Measurements from ENCODE around the gene MB21D2. TPM values are rescaled to one million over a fixed set of nuclear protein-coding genes. Genes with fewer than 3 reads are reported as not detected.

MB21D2 gene
- total RNA-seq, 1 experiment from 2014 or later: 26.0 TPM

GRCh38 chr3:192858849-192859585, 58.6 kb downstream of the MB21D2 start:
- intact Hi-C loops (cut with micrococcal nuclease): no loop called here
- H3K9me3 ChIP-seq (ENCODE audit: low read length): no peaks in the 10 kb centered on the region
- H2AFZ ChIP-seq (ENCODE audit: low read length): no peak overlapping the region
- H3F3A ChIP-seq (ENCODE audit: low read length, unreplicated experiment): no peaks in the 10 kb centered on the region
- peaks cover 10% of the 10 kb centered on the region; the same call in 1 of the 2 replicates for H3K36me3 ChIP-seq (ENCODE audit: low read depth, low read length)
- H3K4me2 ChIP-seq (ENCODE audit: low read length): no peak overlapping the region
- no peaks in the 10 kb centered on the region for H3K9me2 ChIP-seq (replicated peaks; ENCODE audit: low read length)
- H3K9ac ChIP-seq (ENCODE audit: low read length): no peak overlapping the region
- H3K79me2 ChIP-seq (ENCODE audit: low read length): peaks cover 98% of the 10 kb centered on the region
- POLR2A ChIA-PET (ENCODE audit: unreplicated experiment): no interaction called here
- ATAC-seq (no peak), DNase-seq (no peak)
- no peaks in the 10 kb centered on the region for H3K27me3 ChIP-seq (ENCODE audit: low read length)
- H3K4me1 ChIP-seq (ENCODE audit: insufficient read depth, low read length): 0 out of 2 replicates have a peak, but pooled peaks cover 4% of the 10 kb centered on the region
- H3K4me3 ChIP-seq (ENCODE audit: low read length): no peak overlapping the region
- BruUV-seq (replicated peaks): no TSS peak
- H3K27ac ChIP-seq (ENCODE audit: low read length): no peak overlapping the region
- TF ChIP-seq EZH2phosphoT487 (IDR thresholded peaks at IDR 0.05; ENCODE audit: borderline replicate concordance, low read length) (no peak), CTCF (conservative IDR thresholded peaks at IDR 0.05; ENCODE audit: low read depth, low read length) (no peak), EZH2 (IDR thresholded peaks at IDR 0.05; ENCODE audit: low read length, unreplicated experiment) (no peak)
- H4K20me1 ChIP-seq (ENCODE audit: low read length): peaks cover 15% of the 10 kb centered on the region
- CTCF ChIA-PET: no interaction called here

- H3K27me3 ChIP-seq (ENCODE audit: low read length): no peaks in the 10 kb centered on the region
- ATAC-seq (no peak), DNase-seq (no peak)
- TF ChIP-seq CTCF (conservative IDR thresholded peaks at IDR 0.05; ENCODE audit: low read depth, low read length) (no peak), EZH2phosphoT487 (IDR thresholded peaks at IDR 0.05; ENCODE audit: borderline replicate concordance, low read length) (no peak), EZH2 (IDR thresholded peaks at IDR 0.05; ENCODE audit: low read length, unreplicated experiment) (no peak)
- H3K4me3 ChIP-seq (ENCODE audit: low read length): no peak overlapping the region
- no peak overlapping the region for H3K9ac ChIP-seq (ENCODE audit: low read length)
- H2AFZ ChIP-seq (ENCODE audit: low read length): no peak overlapping the region
- BruUV-seq (replicated peaks): no TSS peak
- no peaks in the 10 kb centered on the region for H3K9me3 ChIP-seq (ENCODE audit: low read length)
- H3F3A ChIP-seq (ENCODE audit: low read length, unreplicated experiment): peaks cover 4% of the 10 kb centered on the region
- no peak overlapping the region for H3K27ac ChIP-seq (ENCODE audit: low read length)
- intact Hi-C loops (cut with micrococcal nuclease): no loop called here
- peaks cover 98% of the 10 kb centered on the region for H3K79me2 ChIP-seq (ENCODE audit: low read length)
- peaks cover 24% of the 10 kb centered on the region for H4K20me1 ChIP-seq (ENCODE audit: low read length)
- ChIA-PET POLR2A (ENCODE audit: unreplicated experiment) (no interaction called here), CTCF (no interaction called here)
- peaks cover 10% of the 10 kb centered on the region; the same call in 1 of the 2 replicates for H3K36me3 ChIP-seq (ENCODE audit: low read depth, low read length)
- H3K4me2 ChIP-seq (ENCODE audit: low read length): no peak overlapping the region
- H3K4me1 ChIP-seq (ENCODE audit: insufficient read depth, low read length): peaks cover 15% of the 10 kb centered on the region
- no peaks in the 10 kb centered on the region for H3K9me2 ChIP-seq (replicated peaks; ENCODE audit: low read length)
These were observed 60.4 kb downstream of the MB21D2 start for GRCh38 chr3:192857260-192857661.

DNA sequence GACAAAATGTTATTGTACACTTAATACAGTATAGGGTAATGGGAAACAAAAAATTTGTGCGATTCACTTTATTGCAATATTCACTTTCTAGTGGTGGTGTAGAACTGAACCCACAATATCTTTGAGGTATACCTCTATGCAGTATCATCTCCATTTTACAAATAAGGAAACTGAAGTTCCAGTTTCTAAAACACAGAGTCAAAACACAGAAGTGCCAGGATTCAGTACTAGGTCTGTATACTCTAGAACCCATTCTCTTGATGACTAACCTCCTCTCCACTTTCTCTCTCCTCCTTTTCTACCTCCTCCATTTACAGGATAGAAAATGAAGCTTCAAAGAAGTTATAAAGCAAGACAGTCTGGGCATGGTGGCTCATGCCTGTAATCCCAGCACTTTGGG, 62.2 kb downstream of the MB21D2 start:
- Histone ChIP-seq H3F3A (ENCODE audit: low read length, unreplicated experiment) (peaks cover 7% of the 10 kb centered on the region), H3K4me1 (ENCODE audit: insufficient read depth, low read length) (peaks cover 29% of the 10 kb centered on the region), H3K27me3 (ENCODE audit: low read length) (no peaks in the 10 kb centered on the region), H3K9me3 (ENCODE audit: low read length) (no peaks in the 10 kb centered on the region), H3K9ac (ENCODE audit: low read length) (no peak overlapping the region), H3K79me2 (ENCODE audit: low read length) (peaks cover 90% of the 10 kb centered on the region), H3K36me3 (ENCODE audit: low read depth, low read length) (peaks cover 10% of the 10 kb centered on the region; the same call in 1 of the 2 replicates), H3K27ac (ENCODE audit: low read length) (no peak overlapping the region), H3K4me3 (ENCODE audit: low read length) (no peak overlapping the region), H4K20me1 (ENCODE audit: low read length) (peaks cover 24% of the 10 kb centered on the region), H3K4me2 (ENCODE audit: low read length) (no peak overlapping the region), H2AFZ (ENCODE audit: low read length) (no peak overlapping the region), H3K9me2 (replicated peaks; ENCODE audit: low read length) (no peaks in the 10 kb centered on the region)
- ATAC-seq (no peak), DNase-seq (no peak)
- intact Hi-C loops (cut with micrococcal nuclease): no loop called here
- TF ChIP-seq EZH2 (IDR thresholded peaks at IDR 0.05; ENCODE audit: low read length, unreplicated experiment) (no peak), EZH2phosphoT487 (IDR thresholded peaks at IDR 0.05; ENCODE audit: borderline replicate concordance, low read length) (no peak), CTCF (conservative IDR thresholded peaks at IDR 0.05; ENCODE audit: low read depth, low read length) (no peak)
- ChIA-PET CTCF (no interaction called here), POLR2A (ENCODE audit: unreplicated experiment) (no interaction called here)
- no TSS peak for BruUV-seq (replicated peaks)
